Omental fat pad (tissue), 4 donors: Measurements from ENCODE around the gene F7. TPM values are rescaled to one million over a fixed set of nuclear protein-coding genes. Genes with fewer than 3 reads are reported as not detected.
"Not testable (repeated sequence)": the region's sequence is repeated elsewhere in the genome, so short reads cannot be mapped to it uniquely, and the experiment has no call there.

Experiments used
- ATAC-seq: fragments of 150-250 bp; one replicate; pipeline ENCODE4 v1.9.1; 2016; ENCODE audit warnings: mild to moderate bottlenecking, moderate library complexity; ENCODE audit not compliant: low FRiP score
- DNase-seq: peaks from one replicate; pipeline ENCODE4 v3.0.0-alpha.2; 2019; ENCODE audit warnings: low spot score
- total RNA-seq, 4 donors: library from RNA; depleted of rRNA; stranded (reverse); fragments of >200 nt; gene quantifications; one replicate each; pipeline ENCODE4 v1.1.0, GENCODE V29; 2016
- TF ChIP-seq, protein P1 (sequence below), 3 donors: fragments of 450-650 bp; IDR thresholded peaks; one replicate each; pipeline ENCODE4 v1.5.1; 2016 to 2017; ENCODE audit warnings: antibody characterized with exemption in 3 of 3, mild to moderate bottlenecking in 3 of 3, moderate library complexity in 2 of 3

Gene F7
- under 1 TPM in 2 of 4 donors, not detected in 2; 0.24 to 0.74 TPM for total RNA-seq

DNA sequence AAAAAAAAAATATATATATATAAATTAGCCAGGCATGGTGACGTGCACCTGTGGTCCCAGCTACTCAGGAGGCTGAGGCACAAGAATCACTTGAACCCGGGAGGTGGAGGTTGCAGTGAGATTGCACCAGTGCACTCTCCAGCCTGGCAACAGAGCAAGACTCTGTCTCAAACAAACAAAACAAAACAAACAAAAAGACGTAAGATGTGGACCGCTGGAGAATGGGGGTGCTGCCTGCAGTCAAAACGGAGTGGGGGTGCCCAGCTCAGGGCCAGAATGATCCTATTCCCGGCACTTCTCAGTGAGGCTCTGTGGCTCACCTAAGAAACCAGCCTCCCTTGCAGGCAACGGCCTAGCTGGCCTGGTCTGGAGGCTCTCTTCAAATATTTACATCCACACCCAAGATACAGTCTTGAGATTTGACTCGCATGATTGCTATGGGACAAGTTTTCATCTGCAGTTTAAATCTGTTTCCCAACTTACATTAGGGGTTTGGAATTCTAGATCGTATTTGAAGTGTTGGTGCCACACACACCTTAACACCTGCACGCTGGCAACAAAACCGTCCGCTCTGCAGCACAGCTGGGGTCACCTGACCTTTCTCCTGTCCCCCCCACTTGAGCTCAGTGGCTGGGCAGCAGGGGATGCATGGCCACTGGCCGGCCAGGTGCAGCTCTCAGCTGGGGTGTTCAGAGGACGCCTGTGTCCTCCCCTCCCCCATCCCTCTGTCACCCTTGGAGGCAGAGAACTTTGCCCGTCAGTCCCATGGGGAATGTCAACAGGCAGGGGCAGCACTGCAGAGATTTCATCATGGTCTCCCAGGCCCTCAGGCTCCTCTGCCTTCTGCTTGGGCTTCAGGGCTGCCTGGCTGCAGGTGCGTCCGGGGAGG, at the start of gene F7:
Gene F7, plus strand, starts transcription at position 760 of the 889 bp plus-strand sequence. Its CDS starts 51 bp downstream, at position 811.
- ATAC-seq (no peak), DNase-seq (no peak)
- TF ChIP-seq, protein P1, sequence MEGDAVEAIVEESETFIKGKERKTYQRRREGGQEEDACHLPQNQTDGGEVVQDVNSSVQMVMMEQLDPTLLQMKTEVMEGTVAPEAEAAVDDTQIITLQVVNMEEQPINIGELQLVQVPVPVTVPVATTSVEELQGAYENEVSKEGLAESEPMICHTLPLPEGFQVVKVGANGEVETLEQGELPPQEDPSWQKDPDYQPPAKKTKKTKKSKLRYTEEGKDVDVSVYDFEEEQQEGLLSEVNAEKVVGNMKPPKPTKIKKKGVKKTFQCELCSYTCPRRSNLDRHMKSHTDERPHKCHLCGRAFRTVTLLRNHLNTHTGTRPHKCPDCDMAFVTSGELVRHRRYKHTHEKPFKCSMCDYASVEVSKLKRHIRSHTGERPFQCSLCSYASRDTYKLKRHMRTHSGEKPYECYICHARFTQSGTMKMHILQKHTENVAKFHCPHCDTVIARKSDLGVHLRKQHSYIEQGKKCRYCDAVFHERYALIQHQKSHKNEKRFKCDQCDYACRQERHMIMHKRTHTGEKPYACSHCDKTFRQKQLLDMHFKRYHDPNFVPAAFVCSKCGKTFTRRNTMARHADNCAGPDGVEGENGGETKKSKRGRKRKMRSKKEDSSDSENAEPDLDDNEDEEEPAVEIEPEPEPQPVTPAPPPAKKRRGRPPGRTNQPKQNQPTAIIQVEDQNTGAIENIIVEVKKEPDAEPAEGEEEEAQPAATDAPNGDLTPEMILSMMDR (IDR thresholded peaks at IDR 0.05) = no peak

DNA sequence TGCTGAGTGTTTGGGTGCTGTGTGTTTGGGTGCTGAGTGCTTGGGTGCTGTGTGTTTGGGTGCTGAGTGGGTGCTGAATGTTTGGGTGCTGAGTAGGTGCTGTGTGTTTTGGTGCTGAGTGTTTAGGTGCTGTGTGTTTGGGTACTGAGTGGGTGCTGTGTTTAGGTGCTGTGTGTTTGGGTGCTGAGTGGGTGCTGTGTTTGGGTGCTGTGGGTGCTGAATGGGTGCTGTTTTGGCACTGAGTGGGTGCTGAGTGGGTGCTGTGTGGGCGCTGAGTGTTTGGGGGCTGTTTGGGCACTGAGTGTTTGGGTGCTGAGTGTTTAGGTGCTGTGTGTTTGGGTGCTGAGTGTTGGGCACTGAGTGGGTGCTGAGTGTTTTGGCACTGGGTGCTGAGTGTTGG, 48.5 kb upstream of the F7 start:
- no peak for DNase-seq
- ATAC-seq = no peak
- TF ChIP-seq, protein P1 (IDR thresholded peaks at IDR 0.05) = no peak

DNA sequence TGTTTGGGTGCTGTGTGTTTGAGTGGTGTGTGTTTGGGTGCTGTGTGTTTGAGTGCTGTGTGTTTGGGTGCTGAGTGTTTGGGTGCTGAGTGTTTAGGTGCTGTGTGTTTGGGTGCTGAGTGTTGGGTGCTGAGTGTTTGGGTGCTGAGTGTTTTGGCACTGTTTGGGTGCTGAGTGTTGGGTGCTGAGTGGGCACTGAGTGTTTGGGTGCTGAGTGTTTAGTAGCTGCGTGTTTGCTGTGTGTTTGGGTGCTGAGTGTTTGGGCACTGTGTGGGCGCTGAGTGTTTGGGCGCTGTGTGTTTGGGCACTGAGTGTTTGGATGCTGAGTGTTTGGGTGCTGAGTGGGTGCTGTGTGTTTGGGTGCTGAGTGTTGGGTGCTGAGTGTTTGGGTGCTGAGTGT, 48.0 kb upstream of the F7 start:
- ATAC-seq, DNase-seq: not testable (repeated sequence)

DNA sequence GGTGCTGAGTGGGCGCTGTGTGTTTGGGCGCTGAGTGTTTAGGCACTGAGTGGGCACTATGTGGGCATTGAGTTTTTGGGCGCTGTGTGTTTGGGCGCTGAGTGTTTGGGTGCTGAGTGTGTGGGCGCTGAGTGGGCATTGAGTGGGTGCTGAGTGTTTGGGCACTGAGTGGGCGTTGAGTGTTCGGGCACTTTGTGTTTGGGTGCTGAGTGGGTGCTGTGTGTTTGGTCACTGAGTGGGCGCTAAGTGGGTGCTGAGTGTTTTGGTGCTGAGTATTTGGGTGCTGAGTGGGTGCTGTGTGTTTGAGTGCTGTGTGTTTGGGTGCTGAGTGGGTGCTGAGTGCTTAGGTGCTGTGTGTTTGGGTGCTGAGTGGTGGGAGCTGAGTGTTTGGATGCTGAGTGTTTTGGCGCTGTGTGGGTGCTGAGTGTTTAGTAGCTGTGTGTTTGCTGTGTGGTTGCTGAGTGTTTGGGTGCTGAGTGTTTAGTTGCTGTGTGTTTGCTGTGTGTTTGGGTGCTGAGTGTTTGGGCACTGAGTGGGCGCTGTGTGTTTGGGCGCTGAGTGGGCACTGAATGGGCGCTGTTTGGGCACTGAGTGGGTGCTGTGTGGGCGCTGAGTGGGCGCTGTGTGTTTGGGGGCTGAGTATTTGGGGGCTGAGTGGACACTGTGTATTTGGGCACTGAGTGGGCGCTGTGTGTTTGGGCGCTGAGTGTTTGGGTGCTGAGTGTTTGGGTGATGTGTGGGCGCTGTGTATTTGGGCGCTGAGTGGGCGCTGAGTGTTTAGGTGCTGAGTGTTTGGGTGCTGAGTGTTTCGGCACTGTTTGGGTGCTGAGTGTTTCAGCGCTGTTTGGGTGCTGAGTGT, 47.2 kb upstream of the F7 start:
- ATAC-seq = no peak
- DNase-seq = no peak
- TF ChIP-seq, protein P1 (IDR thresholded peaks at IDR 0.05) = no peak

DNA sequence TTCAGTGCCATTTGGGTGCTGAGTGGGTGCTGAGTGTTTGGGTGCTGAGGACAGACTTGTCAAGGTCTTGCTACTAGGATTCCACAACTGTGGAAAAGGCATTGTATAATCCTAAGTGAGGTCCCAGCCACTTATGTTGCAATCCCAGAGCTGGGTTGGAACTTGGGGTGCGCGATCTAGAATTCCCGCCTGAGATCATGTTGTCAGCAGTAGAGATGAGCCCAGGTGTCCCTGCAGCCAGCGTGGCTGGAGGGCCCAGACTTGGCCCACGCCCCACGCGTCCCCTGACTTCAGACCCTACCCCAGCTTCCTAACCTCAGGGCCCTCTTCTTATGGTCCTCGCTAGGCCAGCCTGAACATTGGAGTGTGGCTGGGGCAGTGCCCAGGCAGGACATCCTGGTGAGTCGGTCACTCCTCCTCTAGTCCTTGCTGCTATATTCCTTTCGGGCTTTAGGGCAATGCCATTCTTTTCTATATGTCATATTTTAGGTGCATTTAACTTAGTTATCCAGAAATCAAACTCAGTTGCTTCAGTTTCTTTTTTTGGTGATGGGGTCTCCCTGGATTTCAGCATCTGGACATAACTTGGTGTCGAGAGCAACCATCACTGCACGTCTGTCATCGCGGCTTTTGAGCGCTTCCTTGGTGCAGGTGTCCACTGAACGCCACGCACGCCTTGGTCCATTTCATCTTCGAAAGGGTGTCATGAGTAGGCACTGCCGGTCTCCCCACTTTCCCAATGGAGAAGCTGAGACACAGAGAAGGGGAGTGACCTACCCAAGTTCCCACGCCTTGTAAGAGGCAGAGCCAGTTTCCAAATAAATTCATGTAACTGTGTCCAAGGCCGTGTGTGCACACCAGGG, 46.4 kb upstream of the F7 start:
- TF ChIP-seq, protein P1 (IDR thresholded peaks at IDR 0.05) = no peak
- ATAC-seq (no peak), DNase-seq (no peak)

DNA sequence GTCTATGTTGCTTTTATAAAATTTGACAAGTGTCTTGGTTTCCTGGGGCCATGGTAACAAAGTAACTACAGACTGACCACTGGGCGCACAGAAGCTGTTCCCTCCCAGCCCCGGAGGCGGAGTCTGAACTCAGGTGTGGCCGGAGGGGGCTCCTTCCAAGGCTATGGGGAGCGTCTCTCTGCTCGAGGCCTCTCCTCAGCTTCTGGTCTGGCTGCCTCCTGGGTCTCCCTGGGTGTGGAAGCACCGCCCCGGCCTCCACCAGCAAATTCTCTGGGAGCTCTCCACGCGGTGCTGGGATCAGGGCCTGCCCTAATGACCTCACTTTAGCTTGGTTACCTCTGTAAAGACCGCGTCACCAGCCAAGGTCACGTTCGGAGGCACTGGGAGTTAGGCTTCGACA, 45.7 kb upstream of the F7 start:
- DNase-seq = no peak

More for the DNA sequence above, 45.7 kb upstream of the F7 start:
- no peak for ATAC-seq
- TF ChIP-seq, protein P1 (IDR thresholded peaks at IDR 0.05) = no peak
